ENCODE data around the gene CIC. TPM values are rescaled to one million over a fixed set of nuclear protein-coding genes. Genes with fewer than 3 reads are reported as not detected.

The CIC gene
- total and polyA plus RNA-seq, 2 of the 13 experiments (the other 11 are each of a cell fraction or from before 2014, with no cell fraction given) = 5.9 to 8.0 TPM

DNA sequence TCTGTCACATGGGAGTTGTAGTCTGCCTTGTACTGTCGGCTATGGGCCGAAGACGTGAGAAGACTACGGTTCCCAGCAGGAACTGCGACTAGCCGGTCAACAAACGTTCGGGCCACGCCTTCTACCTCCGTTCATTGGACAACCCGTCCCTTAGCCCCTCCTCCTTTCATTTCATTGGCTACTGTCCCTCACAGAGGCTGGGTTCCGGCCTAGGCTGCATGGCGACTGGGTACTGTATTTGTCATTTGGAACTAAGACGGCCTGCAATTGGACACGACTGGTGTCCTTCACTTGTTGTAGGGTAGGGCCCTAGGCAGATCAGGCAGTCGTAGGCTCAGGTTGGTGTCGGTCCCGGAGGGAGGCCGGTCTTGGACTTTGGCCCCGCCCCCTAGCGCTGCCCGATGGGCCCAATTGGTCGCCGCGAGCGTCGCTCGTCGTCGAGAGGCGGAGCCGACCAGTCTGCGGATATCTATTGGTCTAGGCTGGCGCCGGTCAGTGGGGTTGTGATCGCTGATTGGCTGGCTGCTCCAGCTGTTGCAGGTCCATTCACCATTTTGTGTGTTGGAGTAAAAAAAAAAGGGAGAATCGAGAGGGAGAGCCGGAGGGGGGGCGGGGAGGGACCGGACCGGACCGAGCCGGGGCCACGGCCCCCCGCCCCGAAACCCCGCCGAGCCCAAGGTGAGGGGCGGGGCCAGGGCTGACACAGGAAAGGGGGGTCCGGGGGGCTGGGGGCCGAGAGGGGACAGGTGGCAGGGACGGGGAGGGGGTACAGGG is at the start of gene CIC (continued):
- no peak for TF ChIP-seq ZNF407 (CRISPR knock-in tag; IDR thresholded peaks at IDR 0.05; ENCODE audit: not compliant biosample characterization)
- TF ChIP-seq PHF8 (CRISPR knock-in tag; IDR thresholded peaks at IDR 0.05) = no peak
- no peak for TF ChIP-seq ZFP36L1 (CRISPR knock-in tag; IDR thresholded peaks at IDR 0.05)
- TF ChIP-seq CENPT (CRISPR knock-in tag; IDR thresholded peaks at IDR 0.05; ENCODE audit: low read depth) = no peak
- peak; percentile 92 for TF ChIP-seq NFYC (CRISPR knock-in tag; IDR thresholded peaks at IDR 0.05)
- TF ChIP-seq KAT8 (CRISPR knock-in tag; IDR thresholded peaks at IDR 0.05) = peak; percentile 31; the same call in 1 of the 2 replicates
- TF ChIP-seq ZFP90 (CRISPR knock-in tag; IDR thresholded peaks at IDR 0.05; ENCODE audit: borderline replicate concordance) = no peak
- TF ChIP-seq IRF1 (CRISPR knock-in tag; IDR thresholded peaks at IDR 0.05; ENCODE audit: low read depth) = no peak
- TF ChIP-seq MEF2D (CRISPR knock-in tag; IDR thresholded peaks at IDR 0.05) = no peak
- peak; percentile 69 for TF ChIP-seq HOXA3 (CRISPR knock-in tag; IDR thresholded peaks at IDR 0.05)
- no peak for TF ChIP-seq ZBTB2 (CRISPR knock-in tag; IDR thresholded peaks at IDR 0.05; ENCODE audit: low read depth)
- TF ChIP-seq ZNF616 (CRISPR knock-in tag; IDR thresholded peaks at IDR 0.05; ENCODE audit: low read depth) = no peak
- TF ChIP-seq ZNF383 (CRISPR knock-in tag; IDR thresholded peaks at IDR 0.05; ENCODE audit: borderline replicate concordance) = no peak
- TF ChIP-seq ZFP62 (CRISPR knock-in tag; IDR thresholded peaks at IDR 0.05) = 0 out of 2 replicates have a peak, but pooled peaks have one; percentile 41
- TF ChIP-seq, protein P1, sequence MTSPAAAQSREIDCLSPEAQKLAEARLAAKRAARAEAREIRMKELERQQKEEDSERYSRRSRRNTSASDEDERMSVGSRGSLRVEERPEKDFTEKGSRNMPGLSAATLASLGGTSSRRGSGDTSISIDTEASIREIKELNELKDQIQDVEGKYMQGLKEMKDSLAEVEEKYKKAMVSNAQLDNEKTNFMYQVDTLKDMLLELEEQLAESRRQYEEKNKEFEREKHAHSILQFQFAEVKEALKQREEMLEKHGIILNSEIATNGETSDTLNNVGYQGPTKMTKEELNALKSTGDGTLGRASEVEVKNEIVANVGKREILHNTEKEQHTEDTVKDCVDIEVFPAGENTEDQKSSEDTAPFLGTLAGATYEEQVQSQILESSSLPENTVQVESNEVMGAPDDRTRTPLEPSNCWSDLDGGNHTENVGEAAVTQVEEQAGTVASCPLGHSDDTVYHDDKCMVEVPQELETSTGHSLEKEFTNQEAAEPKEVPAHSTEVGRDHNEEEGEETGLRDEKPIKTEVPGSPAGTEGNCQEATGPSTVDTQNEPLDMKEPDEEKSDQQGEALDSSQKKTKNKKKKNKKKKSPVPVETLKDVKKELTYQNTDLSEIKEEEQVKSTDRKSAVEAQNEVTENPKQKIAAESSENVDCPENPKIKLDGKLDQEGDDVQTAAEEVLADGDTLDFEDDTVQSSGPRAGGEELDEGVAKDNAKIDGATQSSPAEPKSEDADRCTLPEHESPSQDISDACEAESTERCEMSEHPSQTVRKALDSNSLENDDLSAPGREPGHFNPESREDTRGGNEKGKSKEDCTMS (CRISPR knock-in tag; conservative IDR thresholded peaks at IDR 0.05) = no peak
- TF ChIP-seq RAD21 (CRISPR knock-in tag; IDR thresholded peaks at IDR 0.05) = no peak
